Heart left ventricle (tissue), 13 donors: ENCODE data around the gene PTPRU.

Experiments
- CTCF ChIP-seq, 12 donors: fragments of 200-600 bp; sonication (generic) in 4 of 12; IDR thresholded peaks; one replicate each; pipeline versions ENCODE4 v1.5.0 to v1.8.0; 2018 to 2022; ENCODE audit warnings: antibody characterized with exemption in 12 of 12, mild to moderate bottlenecking in 5 of 12
- POLR2A ChIP-seq, 2 donors: fragments of 450-650 bp; IDR thresholded peaks; one replicate each; pipeline ENCODE4 v1.6.1; 2017; ENCODE audit warnings: antibody characterized with exemption in 2 of 2, mild to moderate bottlenecking in 2 of 2, moderate library complexity in 2 of 2
- donor health status: ischemic (EF 13 %, LVEDD 7.1; RV severe dilation, severe dysfunction).
- donor health status: DM: no; HTN: yes; CAD: no.
- donor health status: DM: no; HTN: no; CAD: no.
- donor health status: ischemic (EF 25% LVEDD 6.9; RV normal size, moderate dysfunction).
- donor health status: ischemic (EF 25% LVEDD 5.7; RV mildly dilated, moderate dysfunction).
- donor health status: ischemic (EF 35%, LVEDD 5.7; RV mildly dilated, moderate dysfunction).
- donor health status: nonischemic (EF 11% LVEDD 7.7; RV severe dilation, severe dysfunction).
- donor health status: DM: yes; HTN: yes; CAD: no.
- donor health status: PGD.
- donor health status: ischemic (EF 29% LVEDD 5.4; RV normal size, mild dysfunction).
- donor health status: nonischemic (EF 23%, LVEDD 6.1; RV moderate dilation, normal function).

- TF ChIP-seq CTCF (IDR thresholded peaks at IDR 0.05): no peak
- no peak for TF ChIP-seq POLR2A (IDR thresholded peaks at IDR 0.05)
Measured at GRCh38 chr1:29223521-29223920, 12.8 kb upstream of the PTPRU start.
